ENCODE measurements around the gene BHLHE41.

The BHLHE41 gene

DNA sequence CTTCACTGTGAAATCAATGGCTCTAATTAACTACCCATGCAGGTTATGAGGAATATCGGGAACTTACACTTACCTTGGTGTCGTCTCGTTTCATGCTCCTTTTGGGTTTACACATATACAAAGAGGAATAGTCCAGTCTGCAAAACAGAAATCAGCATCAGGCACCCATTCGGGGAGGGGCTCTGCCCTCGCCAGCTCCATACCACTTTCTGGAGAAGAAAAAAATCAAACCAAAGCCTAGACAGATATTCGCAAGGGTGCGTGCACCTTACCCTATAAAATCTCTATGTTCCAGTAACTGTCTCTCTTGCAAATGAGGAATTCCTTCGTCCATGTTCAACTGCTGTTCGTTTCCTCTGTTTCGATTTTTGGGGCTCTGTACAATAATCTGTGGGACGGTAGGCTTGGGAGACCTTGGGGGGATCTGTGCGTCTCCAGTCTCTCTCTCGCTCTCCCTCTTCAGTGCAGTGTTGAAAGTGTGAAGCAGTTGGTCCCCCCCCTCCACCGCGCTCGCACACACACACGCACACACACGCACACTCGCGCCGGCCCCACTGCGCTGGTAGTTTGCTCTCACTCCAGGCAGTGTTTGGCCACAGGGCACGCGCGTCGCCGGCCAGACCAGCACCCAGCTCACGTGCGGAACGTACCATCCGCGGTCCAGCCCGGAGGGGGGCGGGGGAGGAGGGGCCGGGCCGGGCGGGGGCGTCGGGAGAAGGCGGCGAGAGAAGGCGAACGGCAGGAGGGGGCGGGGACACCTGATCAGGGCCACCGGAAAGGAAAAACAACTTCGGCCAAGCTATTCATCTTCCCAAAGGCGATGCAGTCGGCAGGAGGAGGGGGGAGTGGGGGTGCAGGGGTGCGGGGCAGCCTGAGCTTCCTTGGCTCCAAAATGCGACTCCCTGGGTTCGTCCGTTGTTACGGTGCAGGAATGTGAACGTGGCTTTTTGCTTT is at the start of gene BHLHE41:
Gene BHLHE41, minus strand, starts transcription at position 592 of the 954 bp plus-strand sequence. Its CDS starts 258 bp downstream, at position 334.
- no peak for DNase-seq (ENCODE audit: low read depth)

DNA sequence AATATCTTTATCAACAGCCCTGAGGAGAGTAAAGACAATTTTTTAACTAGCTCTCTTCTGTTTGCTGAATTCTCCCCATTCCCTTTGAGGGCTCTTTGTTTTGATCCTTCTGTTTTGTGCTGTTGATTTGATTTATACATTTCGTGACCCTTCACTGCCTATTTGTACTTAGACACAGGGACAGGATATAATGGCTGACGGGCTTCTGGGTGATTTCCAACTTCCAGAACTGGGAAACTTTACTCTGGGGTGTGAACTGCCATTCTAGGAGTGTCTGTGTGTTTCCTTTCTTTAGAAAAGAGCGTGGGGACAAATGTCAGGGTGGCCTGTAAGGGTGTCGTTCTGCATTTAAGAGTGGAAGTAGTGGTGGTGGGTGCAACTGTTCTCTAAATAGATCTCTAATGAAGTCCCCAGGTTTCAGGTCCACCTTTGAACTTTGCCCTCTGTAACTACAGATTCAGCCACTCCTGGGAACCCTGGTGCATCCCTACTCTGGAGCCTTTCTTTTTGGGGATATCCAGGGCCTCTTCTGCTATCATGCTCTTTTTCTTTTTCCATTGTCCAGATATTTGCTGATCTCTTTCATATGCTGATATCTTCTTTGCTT is 48.2 kb upstream of the BHLHE41 start:
- no peak for DNase-seq (ENCODE audit: low read depth)

DNA sequence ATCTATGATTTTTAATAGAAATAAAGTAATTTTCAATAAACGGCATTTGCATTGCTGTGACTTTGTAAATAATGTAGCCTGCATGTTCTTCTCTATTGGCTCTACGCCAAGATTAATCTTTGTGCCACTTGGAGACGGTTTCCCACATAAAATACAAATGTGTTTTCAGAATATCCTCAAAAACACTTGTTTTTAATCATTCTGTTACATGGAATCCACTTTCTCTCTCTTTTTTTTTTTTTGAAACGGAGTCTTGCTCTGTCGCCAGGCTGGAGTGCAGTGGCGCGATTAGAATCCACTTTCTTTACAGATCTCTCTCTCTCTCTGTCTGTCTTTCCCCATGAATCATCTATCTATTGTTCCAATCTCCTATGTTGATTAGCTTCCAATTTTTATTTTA is 47.7 kb upstream of the BHLHE41 start:
- DNase-seq (ENCODE audit: low read depth), result no peak

DNA sequence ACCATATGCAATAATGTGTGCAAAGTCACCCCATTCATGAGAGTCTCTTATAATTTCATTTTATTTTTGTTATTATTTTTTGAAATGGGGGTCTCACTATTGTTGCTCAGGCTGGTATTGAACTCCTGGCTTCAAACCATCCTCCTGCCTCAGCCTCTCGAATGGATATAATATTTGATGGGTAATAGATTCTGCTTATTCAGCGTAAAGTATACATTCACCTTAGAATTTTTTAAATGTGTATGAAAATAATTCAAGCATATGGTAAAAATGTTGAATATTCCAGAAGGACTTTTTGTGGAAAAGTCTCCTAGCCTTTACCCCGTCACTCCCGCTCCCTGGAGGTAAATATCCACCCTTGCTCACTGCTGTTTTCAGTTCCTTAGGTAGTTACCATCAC is 47.2 kb upstream of the BHLHE41 start:
- DNase-seq (ENCODE audit: low read depth), result no peak

DNA sequence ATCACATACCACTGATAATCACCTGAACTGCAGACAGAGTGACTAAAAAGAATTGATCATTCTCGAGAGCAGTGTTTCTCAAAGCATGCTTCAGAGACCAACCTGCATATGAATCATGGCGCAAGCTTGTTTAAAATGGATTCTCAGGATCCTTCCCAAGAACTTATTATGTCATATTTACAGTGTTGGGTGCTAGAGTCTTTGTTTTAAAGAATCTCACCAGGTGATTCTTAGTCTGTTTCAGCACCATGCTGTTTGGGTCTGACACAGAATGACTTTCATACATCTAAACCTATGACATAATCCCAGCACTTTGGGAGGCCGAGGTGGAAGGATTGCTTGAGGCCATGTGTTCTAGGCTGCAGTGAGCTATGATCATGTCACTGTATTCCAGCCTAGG is 39.3 kb upstream of the BHLHE41 start:
- no peak for DNase-seq (ENCODE audit: low read depth)

GRCh38 chr12:26162905-26163304 is 38.1 kb upstream of the BHLHE41 start:
- no peak for DNase-seq (ENCODE audit: low read depth)

DNA sequence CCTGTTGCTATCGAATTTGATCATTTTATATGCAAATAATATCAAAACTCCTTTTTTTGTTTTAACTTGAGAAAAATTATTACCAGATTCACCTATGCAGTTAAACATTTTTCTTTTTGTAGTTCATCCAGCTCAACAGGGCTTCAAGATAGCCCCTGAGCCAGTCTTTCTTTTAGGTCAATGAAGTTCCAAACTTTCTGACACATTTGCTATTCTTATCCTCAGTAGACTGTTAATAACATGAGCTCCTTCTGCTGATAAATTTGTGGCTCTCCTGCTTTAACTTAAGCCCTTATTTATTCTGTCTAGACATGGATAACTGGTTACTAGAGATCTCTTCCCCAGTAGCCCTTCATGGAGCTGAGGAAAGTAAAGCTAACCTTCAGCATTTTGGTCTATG is 37.3 kb upstream of the BHLHE41 start:
- no peak for DNase-seq (ENCODE audit: low read depth)

GRCh38 chr12:26158078-26158764 is 33.4 kb upstream of the BHLHE41 start:
- DNase-seq (ENCODE audit: low read depth), result no peak

GRCh38 chr12:26157001-26157400 is 32.2 kb upstream of the BHLHE41 start:
- DNase-seq (ENCODE audit: low read depth), result no peak

- DNase-seq (ENCODE audit: low read depth), result no peak
Measured at GRCh38 chr12:26156201-26156871, 31.5 kb upstream of the BHLHE41 start.

DNA sequence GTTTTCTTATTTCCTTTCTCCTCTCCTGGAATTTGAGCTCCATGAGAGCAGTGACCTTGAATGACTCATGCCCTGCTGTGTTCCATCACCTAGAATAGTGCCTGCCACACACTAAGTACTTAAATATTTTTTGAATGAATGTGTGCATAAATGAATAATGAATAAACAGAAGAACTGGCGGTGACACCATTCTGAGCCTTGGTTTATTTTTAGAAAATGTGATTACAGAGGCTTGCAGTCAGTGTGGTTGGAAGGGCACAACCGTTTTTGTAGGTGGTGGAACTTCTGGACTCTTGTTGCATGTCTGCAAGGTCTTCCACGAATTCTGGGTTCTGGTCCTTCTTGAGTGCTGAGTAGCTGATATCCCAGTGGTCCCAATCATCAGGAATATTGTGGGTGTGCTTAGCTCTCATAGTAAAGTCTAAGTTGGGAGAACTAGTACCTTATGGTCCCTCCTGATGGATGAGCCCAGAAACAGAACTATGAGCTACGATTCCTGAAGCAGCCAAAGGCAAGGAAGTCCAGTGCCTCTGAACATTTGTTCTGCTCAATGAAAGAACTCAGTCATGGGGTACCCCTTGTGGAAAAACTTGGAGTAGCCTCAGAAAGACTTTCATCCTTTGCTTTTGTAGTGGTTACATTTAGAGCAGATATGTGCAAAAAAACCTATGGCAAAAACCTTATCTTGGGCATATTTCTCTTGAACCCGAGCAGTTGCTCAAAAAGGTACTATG is 28.8 kb upstream of the BHLHE41 start:
- DNase-seq (ENCODE audit: low read depth), result no peak

DNA sequence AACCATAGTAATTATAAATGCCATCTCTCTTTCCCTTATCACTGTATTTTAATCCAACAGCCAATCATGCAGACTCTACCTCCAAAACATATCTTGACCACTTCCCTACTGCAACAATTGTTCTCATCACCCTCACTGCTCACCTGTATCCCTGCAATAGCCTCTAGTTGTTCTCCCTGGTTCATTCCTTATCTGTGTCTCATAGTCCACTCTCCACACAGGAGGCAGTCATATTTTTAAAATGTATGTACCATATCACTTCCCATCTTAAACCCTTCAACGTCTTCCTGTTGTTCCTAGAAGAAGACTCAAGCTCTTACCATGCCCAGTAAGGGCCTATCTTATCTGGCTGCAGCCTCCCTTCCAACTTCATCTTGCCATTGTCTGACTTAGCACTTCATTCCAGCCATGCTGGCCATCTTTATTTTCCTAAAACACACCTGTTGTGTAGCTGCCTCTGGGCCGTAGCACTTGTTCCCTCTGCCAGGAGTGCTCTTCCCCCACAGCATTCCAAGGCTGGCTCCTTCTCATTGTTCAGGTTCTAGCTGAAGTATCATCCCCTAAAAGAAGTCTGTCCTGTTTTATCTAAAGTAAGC is 27.8 kb upstream of the BHLHE41 start:
- no peak for DNase-seq (ENCODE audit: low read depth)

DNA sequence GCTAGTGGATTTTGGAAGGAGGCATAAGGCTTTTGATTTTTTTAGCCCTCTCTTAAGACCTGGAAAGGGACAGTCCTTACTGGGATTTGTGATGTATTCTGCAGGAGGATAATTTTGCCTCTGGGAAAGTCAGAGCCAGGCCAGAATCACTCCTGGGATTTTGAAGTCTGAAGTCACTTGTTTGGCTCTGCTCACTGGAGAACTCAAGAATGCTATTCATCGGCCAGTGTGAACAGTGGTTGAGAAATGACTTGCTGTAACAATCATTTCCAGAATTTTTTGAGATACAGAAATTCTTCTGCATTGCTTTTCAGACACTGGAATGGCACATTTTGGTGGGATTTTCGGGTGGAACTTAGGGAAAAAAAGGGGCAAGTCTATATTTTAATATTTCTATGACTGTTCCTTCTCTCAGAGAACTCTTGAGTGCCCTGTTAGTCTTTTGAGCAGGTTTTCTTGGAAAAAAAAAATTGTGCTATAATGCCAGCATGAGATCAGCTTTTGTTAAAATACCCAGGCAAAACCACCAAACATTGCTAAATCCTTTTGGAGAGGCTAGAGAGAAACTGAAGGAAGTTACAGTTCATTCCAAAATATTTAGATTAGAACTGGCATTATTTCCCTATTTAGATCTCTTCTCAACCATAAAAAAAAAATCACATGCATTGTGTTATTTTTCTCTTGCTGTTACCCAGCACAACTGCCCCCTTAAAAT is 26.1 kb upstream of the BHLHE41 start:
- no peak for DNase-seq (ENCODE audit: low read depth)

DNA sequence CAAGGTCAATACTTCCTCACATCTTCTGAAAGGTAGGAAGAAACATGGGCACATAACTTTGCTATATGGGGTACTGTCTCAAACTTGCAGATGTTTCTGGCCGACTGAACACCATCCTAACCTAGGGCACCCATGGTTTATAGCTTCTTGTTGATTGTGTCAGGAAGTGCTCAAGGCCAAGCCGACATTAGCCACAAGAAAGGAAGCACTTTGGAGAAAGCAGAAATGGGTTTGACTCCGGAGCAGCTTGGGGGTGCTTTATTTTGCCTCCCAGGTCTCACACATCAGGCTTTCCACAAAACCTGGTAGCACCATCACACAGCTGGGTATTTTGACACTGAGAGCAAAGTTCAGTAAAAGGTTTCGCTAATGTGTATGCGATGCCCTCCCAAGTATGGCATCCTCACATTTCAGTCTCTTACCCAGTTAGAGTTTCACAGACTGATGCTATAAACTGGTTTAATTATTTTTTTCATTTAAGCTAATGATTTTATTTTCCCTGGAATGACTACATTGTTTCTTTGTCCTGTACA is 25.2 kb upstream of the BHLHE41 start:
- DNase-seq (ENCODE audit: low read depth), result no peak

DNA sequence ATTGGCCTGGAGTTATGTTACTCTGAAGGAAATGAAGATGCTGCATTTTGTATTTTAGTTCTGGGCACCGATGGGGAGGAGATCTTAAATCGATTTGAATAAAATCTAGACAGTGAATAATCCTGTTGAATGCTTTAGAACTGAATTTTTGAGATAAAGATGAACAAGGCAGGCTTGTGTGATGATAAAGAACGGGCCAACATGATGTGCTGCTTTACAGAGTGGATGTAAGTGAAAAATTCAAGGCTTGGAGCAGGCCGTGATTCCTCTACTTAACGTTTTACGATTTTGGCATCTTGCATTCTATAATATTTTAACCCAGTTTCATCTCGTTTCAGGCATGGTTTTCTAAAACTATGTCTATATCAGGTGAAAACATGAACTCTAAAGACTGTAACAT is 23.5 kb upstream of the BHLHE41 start:
- no peak for DNase-seq (ENCODE audit: low read depth)

GRCh38 chr12:26143291-26143690 is 18.5 kb upstream of the BHLHE41 start:
- DNase-seq (ENCODE audit: low read depth), result no peak

DNA sequence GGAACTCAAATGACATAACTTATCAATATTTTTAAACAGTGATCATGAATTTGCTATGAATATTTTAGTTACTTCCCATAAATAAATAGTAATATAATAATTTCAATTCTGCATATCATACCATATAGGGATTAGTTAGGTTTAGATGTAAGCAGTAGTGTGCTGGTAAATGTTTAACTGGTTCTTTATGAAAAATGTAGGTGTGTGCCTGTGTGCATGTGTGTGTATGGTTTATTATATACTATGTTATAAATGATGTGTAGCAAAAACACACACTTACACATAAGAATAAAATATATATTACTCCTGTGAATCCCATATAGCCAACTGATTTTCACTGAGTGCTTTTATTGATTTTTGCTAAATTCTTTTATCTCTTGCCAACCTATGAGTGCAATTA is 14.0 kb upstream of the BHLHE41 start:
- no peak for DNase-seq (ENCODE audit: low read depth)

DNA sequence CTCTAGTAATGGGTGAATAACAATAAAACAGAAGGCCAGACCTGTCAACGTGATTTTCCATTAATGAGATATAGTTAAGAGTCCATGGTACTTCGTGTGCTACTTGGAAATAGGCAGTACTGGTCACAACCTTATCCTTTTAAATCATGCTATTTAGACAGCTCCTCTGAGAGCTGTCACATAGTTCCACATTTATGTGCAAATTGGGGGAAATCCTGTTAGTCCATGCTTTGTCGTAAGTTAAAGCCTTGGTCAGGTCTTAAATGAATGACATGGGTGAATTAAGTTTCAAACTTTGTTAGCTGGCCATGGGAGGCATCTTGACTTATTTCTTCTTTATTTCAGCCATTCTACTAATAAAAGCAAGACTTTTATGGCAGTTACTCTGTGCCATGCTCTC is 11.9 kb upstream of the BHLHE41 start:
- no peak for DNase-seq (ENCODE audit: low read depth)

- DNase-seq (ENCODE audit: low read depth), result no peak
Measured at GRCh38 chr12:26135571-26135970, 10.7 kb upstream of the BHLHE41 start.

- no peak for DNase-seq (ENCODE audit: low read depth)
Measured at GRCh38 chr12:26135010-26135420, 10.2 kb upstream of the BHLHE41 start.
